HEK293 (cell line): Measurements from ENCODE around the gene SSU72.
"Not testable (repeated sequence)": the region's sequence is repeated elsewhere in the genome, so short reads cannot be mapped to it uniquely, and the experiment has no call there.

Experiments used
- CTCF ChIA-PET: fragments of 350-600 bp; formaldehyde crosslinking; extraction: SDS; loops from one replicate; lab custom pipeline; 2021; ENCODE audit warnings: antibody characterized with exemption; lab: Yijun Ruan, JAX
- POLR2A ChIA-PET: fragments of 300-600 bp; formaldehyde crosslinking; extraction: SDS; loops from one replicate; lab custom pipeline; 2020; ENCODE audit warnings: antibody characterized with exemption, inconsistent platforms; lab: Yijun Ruan, JAX
- H3K27ac ChIP-seq: fragments of 200-500 bp; sonication (Bioruptor generic); 2 replicates; pipeline ENCODE4 v1.5.1; 2014; ENCODE audit warnings: low read depth, low read length, control low read depth, inconsistent platforms; ENCODE audit errors: extremely low read depth
- H3K36me3 ChIP-seq, 2 experiments: fragments of 200-500 bp in 1 of 2; sonication (Bioruptor generic) in 1 of 2; 1 replicate in 1 of 2; 2 replicates in 1 of 2; pipeline ENCODE4 v1.5.1; 2014 to 2017; ENCODE audit warnings: inconsistent platforms in 2 of 2, low read length in 2 of 2; ENCODE audit not compliant: control insufficient read depth in 2 of 2, insufficient read depth in 1 of 2
- H3K4me1 ChIP-seq: fragments of 200-500 bp; sonication (Bioruptor generic); 2 replicates; pipeline ENCODE4 v1.5.1; 2014; ENCODE audit warnings: mild to moderate bottlenecking, low read length, inconsistent platforms; ENCODE audit not compliant: control insufficient read depth, insufficient read depth
- H3K4me3 ChIP-seq: 2 replicates; pipeline ENCODE4 v1.5.1; 2011; ENCODE audit warnings: low read depth, mild to moderate bottlenecking, control low read depth, low read length, moderate library complexity
- H3K9me3 ChIP-seq: fragments of 200-500 bp; sonication (Bioruptor generic); 2 replicates; pipeline ENCODE4 v1.5.1; 2014; ENCODE audit warnings: low read depth, low read length, inconsistent platforms; ENCODE audit not compliant: control insufficient read depth, insufficient read depth
- BCL11A ChIP-seq: fragments of 450-650 bp; formaldehyde crosslinking; IDR thresholded peaks from 2 replicates; pipeline ENCODE4 v1.5.1; 2016; ENCODE audit warnings: low read depth, missing biosample characterization, missing genetic modification characterization
- IKZF3 ChIP-seq: fragments of 450-650 bp; IDR thresholded peaks from 2 replicates; pipeline ENCODE4 v1.5.0; 2018; ENCODE audit warnings: missing biosample characterization, mild to moderate bottlenecking, missing genetic modification characterization, moderate library complexity
- KLF16 ChIP-seq: fragments of 450-650 bp; formaldehyde crosslinking; IDR thresholded peaks from 2 replicates; pipeline ENCODE4 v1.5.1; 2017; ENCODE audit warnings: missing biosample characterization, missing genetic modification characterization
- KLF17 ChIP-seq: fragments of 450-650 bp; formaldehyde crosslinking; IDR thresholded peaks from 2 replicates; pipeline ENCODE4 v1.5.1; 2016; ENCODE audit warnings: missing biosample characterization, missing genetic modification characterization
- KLF8 ChIP-seq: fragments of 450-650 bp; formaldehyde crosslinking; IDR thresholded peaks from 2 replicates; pipeline ENCODE4 v1.5.1; 2016; ENCODE audit warnings: missing biosample characterization, missing genetic modification characterization
- MYNN ChIP-seq: fragments of 450-650 bp; formaldehyde crosslinking; IDR thresholded peaks from 2 replicates; pipeline ENCODE4 v1.5.1; 2016; ENCODE audit warnings: missing biosample characterization, missing genetic modification characterization, borderline replicate concordance
- MZF1 ChIP-seq: fragments of 450-650 bp; formaldehyde crosslinking; IDR thresholded peaks from 2 replicates; pipeline ENCODE4 v1.5.1; 2017; ENCODE audit warnings: missing biosample characterization, missing genetic modification characterization, borderline replicate concordance
- RBAK ChIP-seq: fragments of 450-650 bp; formaldehyde crosslinking; IDR thresholded peaks from 2 replicates; pipeline ENCODE4 v1.5.1; 2016; ENCODE audit warnings: missing biosample characterization, missing genetic modification characterization
- REPIN1 ChIP-seq: fragments of 450-650 bp; formaldehyde crosslinking; IDR thresholded peaks from 2 replicates; pipeline ENCODE4 v1.5.1; 2017; ENCODE audit warnings: missing biosample characterization, missing genetic modification characterization, low read depth
- SCRT2 ChIP-seq: fragments of 450-650 bp; formaldehyde crosslinking; IDR thresholded peaks from 2 replicates; pipeline ENCODE4 v1.5.1; 2016; ENCODE audit warnings: missing biosample characterization, missing genetic modification characterization
- SETDB1 ChIP-seq: IDR thresholded peaks from one replicate; pipeline ENCODE4 v1.6.1; 2017; ENCODE audit warnings: mild to moderate bottlenecking, low read length, moderate library complexity, mixed read lengths; ENCODE audit not compliant: insufficient read length
- SP3 ChIP-seq: fragments of 450-650 bp; formaldehyde crosslinking; IDR thresholded peaks from 2 replicates; pipeline ENCODE4 v1.5.1; 2016; ENCODE audit warnings: missing biosample characterization, missing genetic modification characterization
- ZNF146 ChIP-seq: fragments of 450-650 bp; formaldehyde crosslinking; IDR thresholded peaks from 2 replicates; pipeline ENCODE4 v1.5.1; 2016; ENCODE audit warnings: missing biosample characterization, missing genetic modification characterization
- ZNF214 ChIP-seq: fragments of 450-650 bp; formaldehyde crosslinking; IDR thresholded peaks from 2 replicates; pipeline ENCODE4 v1.5.1; 2017; ENCODE audit warnings: missing biosample characterization, mild to moderate bottlenecking, missing genetic modification characterization, borderline replicate concordance
- ZNF248 ChIP-seq: fragments of 450-650 bp; formaldehyde crosslinking; IDR thresholded peaks from 2 replicates; pipeline ENCODE4 v1.5.1; 2017; ENCODE audit warnings: missing biosample characterization, missing genetic modification characterization
- ZNF292 ChIP-seq: fragments of 450-650 bp; formaldehyde crosslinking; IDR thresholded peaks from 2 replicates; pipeline ENCODE4 v1.5.1; 2016; ENCODE audit warnings: low read depth, missing biosample characterization, missing genetic modification characterization, borderline replicate concordance
- ZNF335 ChIP-seq: fragments of 450-650 bp; formaldehyde crosslinking; conservative IDR thresholded peaks from 2 replicates; pipeline ENCODE4 v1.5.1; 2016; ENCODE audit warnings: missing biosample characterization, missing genetic modification characterization
- ZNF433 ChIP-seq: fragments of 450-650 bp; formaldehyde crosslinking; IDR thresholded peaks from 2 replicates; pipeline ENCODE4 v1.5.1; 2016; ENCODE audit warnings: missing biosample characterization, missing genetic modification characterization, low read depth
- ZNF48 ChIP-seq: fragments of 450-650 bp; formaldehyde crosslinking; IDR thresholded peaks from 2 replicates; pipeline ENCODE4 v1.5.1; 2016; ENCODE audit warnings: missing biosample characterization, missing genetic modification characterization
- ZNF510 ChIP-seq: fragments of 450-650 bp; formaldehyde crosslinking; IDR thresholded peaks from 2 replicates; pipeline ENCODE4 v1.5.1; 2018; ENCODE audit warnings: mild to moderate bottlenecking, missing genetic modification characterization, missing biosample characterization; ENCODE audit not compliant: insufficient replicate concordance
- ZNF514 ChIP-seq: fragments of 450-650 bp; formaldehyde crosslinking; IDR thresholded peaks from 2 replicates; pipeline ENCODE4 v1.5.1; 2016; ENCODE audit warnings: missing biosample characterization, missing genetic modification characterization
- ZNF530 ChIP-seq: fragments of 450-650 bp; formaldehyde crosslinking; IDR thresholded peaks from 2 replicates; pipeline ENCODE4 v1.5.1; 2016; ENCODE audit warnings: low read depth, missing biosample characterization, missing genetic modification characterization
- ZNF580 ChIP-seq: fragments of 450-650 bp; formaldehyde crosslinking; IDR thresholded peaks from 2 replicates; pipeline ENCODE4 v1.5.1; 2016; ENCODE audit warnings: missing biosample characterization, missing genetic modification characterization
- ZNF610 ChIP-seq: fragments of 450-650 bp; formaldehyde crosslinking; IDR thresholded peaks from 2 replicates; pipeline ENCODE4 v1.5.1; 2016; ENCODE audit warnings: missing biosample characterization, missing genetic modification characterization, borderline replicate concordance
- ZNF623 ChIP-seq: fragments of 450-650 bp; formaldehyde crosslinking; IDR thresholded peaks from 2 replicates; pipeline ENCODE4 v1.5.1; 2016; ENCODE audit warnings: missing biosample characterization, missing genetic modification characterization
- ZNF626 ChIP-seq: fragments of 450-650 bp; sonication (Bioruptor Pico); formaldehyde crosslinking; IDR thresholded peaks from 2 replicates; pipeline ENCODE4 v1.5.1; 2018; ENCODE audit warnings: missing biosample characterization, missing genetic modification characterization, inconsistent platforms
- ZNF629 ChIP-seq: fragments of 450-650 bp; formaldehyde crosslinking; IDR thresholded peaks from 2 replicates; pipeline ENCODE4 v1.5.1; 2017; ENCODE audit warnings: missing biosample characterization, missing genetic modification characterization
- ZNF670 ChIP-seq: fragments of 450-650 bp; formaldehyde crosslinking; IDR thresholded peaks from 2 replicates; pipeline ENCODE4 v1.5.1; 2016; ENCODE audit warnings: missing biosample characterization, missing genetic modification characterization, low read depth
- ZSCAN23 ChIP-seq: fragments of 450-650 bp; formaldehyde crosslinking; IDR thresholded peaks from 2 replicates; pipeline ENCODE4 v1.5.1; 2016; ENCODE audit warnings: missing biosample characterization, missing genetic modification characterization
- TF ChIP-seq, protein P1 (sequence below): fragments of 450-650 bp; formaldehyde crosslinking; IDR thresholded peaks from 2 replicates; pipeline ENCODE4 v1.5.1; 2016; ENCODE audit warnings: missing biosample characterization, missing genetic modification characterization
- TF ChIP-seq, protein P2 (sequence below): fragments of 450-650 bp; formaldehyde crosslinking; optimal IDR thresholded peaks from 2 replicates; pipeline ENCODE3; 2016; ENCODE audit warnings: missing biosample characterization, mild to moderate bottlenecking, missing genetic modification characterization

Gene SSU72

GRCh38 chr1:1511533-1512285 is 63.0 kb downstream of the SSU72 start, which contains the start of gene ATAD3A (continued):
- TF ChIP-seq ZNF580 (tag by site-specific recombination) (peak; percentile 75), ZNF214 (tag by site-specific recombination) (no peak), ZNF610 (tag by site-specific recombination) (peak; percentile 94), ZNF510 (tag by site-specific recombination) (no peak), REPIN1 (tag by site-specific recombination) (no peak), RBAK (tag by site-specific recombination) (no peak), SCRT2 (tag by site-specific recombination) (peak; percentile 57; the same call in 1 of the 2 replicates), ZNF335 (tag by site-specific recombination) (peak; percentile 95), BCL11A (tag by site-specific recombination) (no peak), ZSCAN23 (tag by site-specific recombination) (peak; percentile 90; the same call in 1 of the 2 replicates), IKZF3 (peak; percentile 98)

- Histone ChIP-seq H3K9me3 (no peaks in the 10 kb centered on the region), H3K27ac (peak overlapping the region; percentile 82), H3K4me1 (no peaks in the 10 kb centered on the region), H3K36me3 (peaks cover 0 to 13% of the 10 kb centered on the region in 2 experiments; a peak in 2 of 3 replicates), H3K4me3 (peak overlapping the region; percentile 95)
- CTCF ChIA-PET, result interaction anchor here (0.6 kb wide), 1 partner anchor 185 kb away, joined by 5 read pairs; no protein-coding TSS in a partner anchor
- POLR2A ChIA-PET, result interaction anchor here (0.6 to 0.9 kb wide), 2 partner anchors 136 kb away, joined by 3 read pairs; partner anchors contain the start of gene AURKAIP1
- TF ChIP-seq ZNF433 (tag by site-specific recombination) (no peak), MZF1 (tag by site-specific recombination) (no peak), ZNF248 (no peak), ZNF48 (no peak), MYNN (tag by site-specific recombination) (no peak), ZNF623 (no peak), SETDB1 (no peak), ZNF670 (tag by site-specific recombination) (no peak), ZNF530 (tag by site-specific recombination) (no peak), KLF16 (no peak), KLF8 (tag by site-specific recombination) (no peak), ZNF629 (tag by site-specific recombination) (no peak), ZNF146 (tag by site-specific recombination) (no peak), ZNF292 (tag by site-specific recombination) (no peak), ZNF514 (tag by site-specific recombination) (no peak), ZNF626 (no peak), SP3 (tag by site-specific recombination) (no peak), KLF17 (tag by site-specific recombination) (no peak)
- TF ChIP-seq, protein P1, sequence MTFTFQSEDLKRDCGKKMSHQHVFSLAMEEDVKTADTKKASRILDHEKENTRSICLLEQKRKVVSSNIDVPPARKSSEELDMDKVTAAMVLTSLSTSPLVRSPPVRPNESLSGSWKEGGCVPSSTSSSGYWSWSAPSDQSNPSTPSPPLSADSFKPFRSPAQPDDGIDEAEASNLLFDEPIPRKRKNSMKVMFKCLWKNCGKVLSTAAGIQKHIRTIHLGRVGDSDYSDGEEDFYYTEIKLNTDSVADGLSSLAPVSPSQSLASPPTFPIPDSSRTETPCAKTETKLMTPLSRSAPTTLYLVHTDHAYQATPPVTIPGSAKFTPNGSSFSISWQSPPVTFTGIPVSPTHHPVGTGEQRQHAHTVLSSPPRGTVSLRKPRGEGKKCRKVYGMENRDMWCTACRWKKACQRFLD (tag by site-specific recombination), result no peak
- TF ChIP-seq, protein P2, sequence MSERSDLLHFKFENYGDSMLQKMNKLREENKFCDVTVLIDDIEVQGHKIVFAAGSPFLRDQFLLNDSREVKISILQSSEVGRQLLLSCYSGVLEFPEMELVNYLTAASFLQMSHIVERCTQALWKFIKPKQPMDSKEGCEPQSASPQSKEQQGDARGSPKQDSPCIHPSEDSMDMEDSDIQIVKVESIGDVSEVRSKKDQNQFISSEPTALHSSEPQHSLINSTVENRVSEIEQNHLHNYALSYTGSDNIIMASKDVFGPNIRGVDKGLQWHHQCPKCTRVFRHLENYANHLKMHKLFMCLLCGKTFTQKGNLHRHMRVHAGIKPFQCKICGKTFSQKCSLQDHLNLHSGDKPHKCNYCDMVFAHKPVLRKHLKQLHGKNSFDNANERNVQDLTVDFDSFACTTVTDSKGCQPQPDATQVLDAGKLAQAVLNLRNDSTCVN (tag by site-specific recombination), result no peak
Measured at GRCh38 chr1:1510912-1511532, 63.6 kb downstream of the SSU72 start.

- CTCF ChIA-PET, result not testable (repeated sequence)
Measured at GRCh38 chr1:1509465-1509850, 65.2 kb downstream of the SSU72 start.

More at GRCh38 chr1:1509465-1509850, 65.2 kb downstream of the SSU72 start:
- H3K36me3 ChIP-seq, H3K9me3 ChIP-seq, H3K4me1 ChIP-seq, H3K4me3 ChIP-seq, H3K27ac ChIP-seq: not testable (repeated sequence)
- POLR2A ChIA-PET, result interaction anchor here (0.7 kb wide), 1 partner anchor 110 kb away, joined by 5 read pairs; the partner anchor contains the start of gene CCNL2
